Medulla oblongata (tissue), 1 donor: ENCODE data around the gene CYTH1.

ENCODE experiments used
- DNase-seq: peaks from one replicate; pipeline ENCODE4 v3.0.0-alpha.2; 2015; ENCODE audit errors: extremely low spot score

The CYTH1 gene

DNA sequence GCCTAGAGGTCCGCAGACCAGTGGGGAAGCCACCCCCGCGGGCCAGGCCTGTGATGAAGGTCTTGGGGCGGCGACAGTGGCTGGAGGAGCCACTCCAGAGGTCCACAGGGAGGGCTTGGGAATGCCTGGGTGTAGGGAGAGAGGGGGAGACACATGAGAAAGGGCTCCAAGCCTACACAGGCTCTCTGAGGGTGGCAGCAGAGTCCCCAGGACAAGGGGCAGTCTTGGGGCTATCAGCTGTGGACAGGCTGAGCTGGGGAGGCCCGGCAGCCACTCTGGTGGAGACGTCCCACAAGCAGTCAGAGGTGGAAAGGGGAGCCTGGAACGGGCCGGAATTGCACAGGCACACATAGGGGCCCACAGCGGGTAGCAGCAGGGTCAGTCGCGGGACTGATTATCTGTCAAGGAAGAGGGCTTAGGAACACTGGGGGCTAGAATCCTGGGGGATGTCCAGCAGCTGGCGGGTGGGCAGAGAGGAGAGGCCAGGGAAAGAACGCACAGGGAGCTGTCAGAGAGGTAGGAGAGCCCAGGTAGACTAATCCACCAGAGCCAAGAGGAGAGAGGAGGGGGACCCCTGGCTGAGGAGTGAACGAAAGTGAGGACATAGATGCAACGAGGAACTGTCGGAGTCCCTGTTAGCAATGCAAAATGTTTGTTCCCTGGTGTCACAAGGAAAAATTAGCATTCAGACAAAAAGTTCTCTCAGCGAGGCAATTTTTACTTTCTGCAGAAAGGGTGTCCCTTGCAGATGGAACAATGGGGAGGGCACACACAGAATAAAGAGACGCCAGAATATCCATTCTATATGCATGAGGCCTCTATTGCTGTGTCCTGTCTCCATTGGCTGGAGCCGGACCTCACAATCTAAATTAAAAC, 111.0 kb downstream of the CYTH1 start:
- no peak for DNase-seq

DNA sequence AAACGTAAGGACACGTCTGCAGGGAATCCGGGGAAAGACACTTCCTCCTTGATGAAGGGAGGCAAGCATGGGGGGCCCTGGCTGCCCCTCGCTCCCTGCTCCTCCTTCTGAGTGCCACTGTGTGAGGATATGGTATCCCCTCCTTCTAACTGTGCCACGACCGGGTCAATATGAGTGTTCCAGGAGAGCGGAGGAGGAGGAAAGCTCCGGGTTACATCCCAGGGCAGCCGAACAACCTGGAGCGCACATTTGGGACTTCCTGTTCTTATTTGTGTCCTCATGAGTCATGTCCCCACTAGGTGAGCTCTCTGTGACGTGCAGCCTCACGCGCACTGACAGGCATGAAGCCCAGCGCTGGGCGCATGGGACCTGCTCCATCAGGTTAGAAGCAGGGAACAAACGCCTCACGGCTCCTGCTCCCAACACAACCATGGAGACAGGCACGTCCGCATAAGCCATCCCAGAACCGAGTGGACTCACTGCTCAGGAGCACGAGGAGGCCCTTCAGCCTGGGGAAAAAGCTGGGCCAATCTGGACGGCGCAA, 112.0 kb downstream of the CYTH1 start:
- no peak for DNase-seq

DNA sequence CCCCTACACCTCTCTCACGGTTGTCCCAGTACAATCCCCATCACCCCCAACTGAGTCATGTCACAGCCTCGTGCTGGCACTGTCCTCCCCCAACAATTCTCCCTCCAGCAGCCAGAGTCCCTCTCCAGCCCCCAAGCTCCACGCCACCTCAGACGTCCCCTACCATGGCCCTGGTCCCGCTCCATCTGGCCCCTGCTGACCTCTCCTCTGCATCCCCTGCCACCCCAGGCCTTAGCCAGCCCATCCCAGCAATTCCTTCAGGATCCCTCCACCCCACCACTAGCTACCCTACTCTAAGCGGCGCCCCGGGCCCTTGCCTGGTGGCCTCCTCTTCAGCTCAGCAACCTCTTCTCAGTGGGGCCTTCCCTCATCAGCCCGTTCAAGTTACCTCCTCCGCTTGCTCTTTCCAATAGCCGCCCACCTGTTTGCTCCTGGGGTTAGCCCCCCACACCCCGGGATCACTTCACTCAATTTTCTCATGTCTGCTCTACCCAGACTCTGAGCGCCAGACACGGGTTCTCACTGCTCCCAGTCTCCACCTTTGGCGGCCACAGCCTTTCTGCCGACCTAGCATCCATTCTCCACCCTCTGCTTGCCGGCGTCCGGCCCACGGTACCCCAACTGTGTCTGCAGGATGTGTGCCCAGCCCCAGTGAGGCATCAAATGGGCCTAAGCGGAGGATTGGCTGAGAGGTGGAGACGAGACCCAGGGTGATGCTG, 112.7 kb downstream of the CYTH1 start:
- no peak for DNase-seq

DNA sequence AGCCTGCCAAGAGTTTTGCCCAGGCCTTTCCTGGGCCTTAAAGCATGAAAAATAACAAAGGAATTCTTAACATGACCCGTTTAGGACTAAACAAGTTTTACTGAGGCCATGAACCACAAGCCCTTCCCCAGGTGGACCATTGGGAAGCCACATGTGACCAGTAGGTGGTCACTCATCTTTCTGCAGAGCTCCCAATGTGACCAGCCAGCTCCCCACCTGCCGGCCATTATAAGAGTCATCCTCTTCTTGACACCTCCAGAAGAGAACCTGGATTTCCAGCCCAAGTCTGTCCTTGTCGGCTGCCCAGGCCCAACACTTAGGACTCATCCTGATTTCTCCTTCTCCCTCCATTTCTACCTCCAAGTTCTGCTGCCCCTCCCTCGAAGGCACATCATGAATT, 113.2 kb downstream of the CYTH1 start:
- no peak for DNase-seq

DNA sequence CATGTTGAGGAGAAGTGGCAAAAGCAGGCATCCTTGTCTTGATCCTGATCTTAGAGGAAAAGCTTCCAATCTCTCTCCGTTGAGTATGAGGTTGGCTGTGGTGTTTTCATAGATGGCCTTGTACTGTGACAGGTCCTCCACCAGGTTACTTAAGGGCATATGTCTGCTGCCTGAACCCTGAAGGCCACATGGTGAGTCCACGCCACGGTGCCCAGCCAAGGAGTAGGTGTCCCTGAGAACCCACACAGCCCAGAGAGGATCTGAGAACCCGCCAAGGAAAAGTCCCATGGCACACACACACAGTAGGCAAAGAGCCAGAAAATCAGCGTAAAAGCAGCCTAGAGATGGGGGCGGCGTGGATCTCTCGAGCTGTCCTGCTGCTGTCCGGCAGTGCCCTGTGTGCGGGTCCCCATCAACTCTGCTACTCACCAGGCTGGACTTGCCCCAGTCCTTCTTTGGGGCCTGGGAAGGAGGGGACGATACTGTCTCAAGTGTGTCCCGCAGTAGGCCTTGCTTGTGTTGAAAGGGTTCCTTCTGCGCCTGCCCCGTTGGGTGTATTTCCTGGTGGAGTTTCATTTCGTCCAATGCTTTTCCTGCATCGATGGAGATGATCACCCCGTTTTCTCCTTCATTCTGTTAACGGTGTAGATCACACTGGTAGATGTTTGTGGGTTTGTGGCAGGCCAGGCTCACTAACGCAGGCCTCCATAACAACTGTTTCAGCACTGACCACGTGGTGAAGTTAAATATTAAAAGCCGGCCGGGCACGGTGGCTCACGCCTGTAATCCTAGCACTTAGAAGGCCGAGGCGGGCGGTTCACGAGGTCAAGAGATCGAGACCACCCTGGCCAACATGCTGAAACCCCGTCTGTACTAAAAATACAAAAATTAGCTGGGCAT, 114.1 kb downstream of the CYTH1 start:
- no peak for DNase-seq

DNA sequence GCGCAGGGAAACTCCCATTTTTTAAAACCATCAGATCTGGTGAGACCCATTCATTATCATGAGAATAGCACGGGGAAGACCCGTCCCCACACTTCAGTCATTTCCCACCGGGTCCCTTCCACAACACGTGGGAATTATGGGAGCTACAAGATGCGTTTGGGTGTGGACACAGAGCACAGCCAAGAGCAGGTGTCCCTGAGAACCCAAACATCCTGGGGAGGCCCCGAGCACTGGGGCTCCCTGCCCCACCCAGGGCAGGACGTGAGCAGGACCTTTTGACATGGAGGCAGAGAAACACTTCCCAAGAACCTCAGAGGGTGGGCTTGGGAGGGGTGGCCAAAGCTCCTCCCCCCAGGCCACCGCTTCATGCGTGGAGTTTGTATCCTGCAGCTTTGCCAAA, 115.0 kb downstream of the CYTH1 start:
- no peak for DNase-seq

DNA sequence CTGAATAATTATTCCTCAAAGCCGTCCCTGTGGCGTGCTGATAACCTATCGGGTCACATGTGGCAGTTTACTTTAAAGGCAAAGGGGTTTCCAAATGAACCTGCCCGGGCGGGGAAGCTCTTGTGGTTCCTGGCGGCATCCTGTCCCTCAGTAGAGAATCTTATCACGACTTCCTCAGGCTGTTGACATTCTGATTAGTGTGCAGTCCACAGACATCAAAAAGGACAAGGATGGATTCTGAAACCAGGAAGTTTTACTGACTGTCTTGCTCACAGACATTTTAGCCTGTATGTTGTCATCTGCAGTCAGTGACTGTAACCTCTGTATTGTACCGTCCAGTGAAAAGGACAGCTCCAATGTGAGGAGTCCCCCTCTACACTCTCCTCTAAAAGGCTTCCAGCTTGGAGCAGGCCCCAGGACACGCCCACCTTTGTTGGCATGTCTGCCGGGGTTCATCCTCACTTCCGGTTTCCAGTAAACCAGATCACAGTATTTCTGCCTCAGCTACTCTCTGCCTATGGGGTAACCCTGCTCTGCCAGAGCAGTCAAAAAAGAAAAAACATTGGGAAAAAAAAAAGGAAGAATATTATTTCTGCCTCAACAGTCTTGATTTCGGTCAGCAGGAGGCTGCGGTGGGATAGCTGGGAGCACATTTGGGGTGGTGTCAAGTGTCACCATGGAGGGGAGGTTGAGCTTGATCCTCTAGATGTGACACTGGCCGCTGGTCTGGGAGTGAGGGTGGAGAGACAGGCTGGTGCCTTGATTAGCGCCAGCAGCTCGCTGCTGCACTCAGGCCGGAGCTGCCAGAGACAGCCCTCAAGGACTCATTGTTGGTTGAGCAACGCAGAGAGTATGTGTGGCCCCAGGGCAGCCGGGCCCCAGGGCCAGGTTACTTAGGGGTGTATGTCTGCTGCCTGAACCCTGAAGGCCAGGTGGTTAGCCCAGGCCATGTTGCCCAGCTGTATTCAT, 115.8 kb downstream of the CYTH1 start:
- peak; percentile 41 for DNase-seq

DNA sequence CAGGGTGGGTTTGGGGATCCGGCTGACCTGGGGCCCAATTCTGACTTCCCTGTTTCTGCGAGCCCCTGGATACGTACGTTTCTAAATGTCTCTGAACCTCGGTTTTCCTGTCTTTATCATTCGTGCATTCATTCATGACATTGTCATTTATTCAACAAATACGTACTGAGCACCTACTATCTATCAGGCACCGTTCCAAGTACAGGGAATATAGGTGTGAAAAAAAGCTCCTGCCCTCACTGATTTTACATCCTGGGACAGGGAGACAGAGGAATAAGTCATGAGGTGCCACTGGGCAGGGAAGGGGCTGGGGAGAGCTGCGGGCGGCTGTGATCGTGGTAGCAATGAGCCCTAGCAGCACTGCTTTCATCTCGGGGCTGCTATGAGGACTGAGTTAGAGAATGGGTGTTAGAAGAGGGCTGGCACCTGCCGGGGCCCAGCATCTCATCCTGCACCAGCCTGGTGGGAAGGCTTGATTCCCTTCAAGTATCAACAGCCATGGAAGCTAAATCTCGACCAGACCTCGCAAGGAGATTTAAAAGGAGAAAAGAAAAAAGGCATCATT, 116.6 kb downstream of the CYTH1 start:
- DNase-seq: no peak

DNA sequence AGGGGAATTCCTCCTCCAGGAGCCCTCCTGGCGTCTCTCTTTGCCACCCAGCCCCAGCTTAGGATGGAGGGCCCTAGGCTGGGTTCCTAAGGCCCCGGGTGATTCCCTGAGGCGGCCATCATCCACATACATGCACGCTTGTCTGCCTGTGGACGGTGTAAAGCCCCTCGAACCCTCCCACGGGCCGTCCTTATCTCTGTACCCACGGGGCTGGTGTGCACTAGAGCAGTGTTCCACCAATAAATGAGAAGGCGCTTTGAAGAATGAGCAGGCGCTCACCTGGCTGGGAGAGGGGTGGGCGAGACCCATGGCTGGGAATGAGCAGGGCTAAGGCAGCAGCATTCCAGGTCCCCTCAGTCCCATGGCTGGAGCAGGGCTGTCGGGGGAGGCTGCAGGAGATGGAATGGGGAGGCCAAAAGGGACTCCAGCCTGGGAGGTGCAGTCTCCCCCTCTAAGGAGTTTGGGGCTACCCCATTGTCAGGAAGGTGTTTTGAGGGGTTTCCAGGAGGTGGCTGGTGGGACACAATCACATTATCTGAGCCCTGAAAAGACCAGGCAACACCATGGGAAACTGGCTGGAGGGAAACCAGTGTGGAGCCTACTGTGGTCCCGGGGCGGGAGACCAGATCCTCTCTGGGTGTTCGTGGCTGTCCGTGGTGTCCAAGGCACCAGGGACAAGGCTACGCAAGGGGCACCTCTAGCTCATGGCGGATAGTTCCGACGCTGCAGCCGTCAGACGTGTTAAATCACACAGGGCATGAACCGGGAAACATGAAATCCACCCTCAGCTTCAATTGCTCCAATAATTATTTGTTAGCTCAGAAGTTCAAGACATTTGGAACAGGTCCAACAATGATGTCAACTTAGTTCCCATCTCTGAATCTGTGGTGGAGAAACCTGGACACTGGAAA, 117.3 kb downstream of the CYTH1 start:
- no peak for DNase-seq

DNA sequence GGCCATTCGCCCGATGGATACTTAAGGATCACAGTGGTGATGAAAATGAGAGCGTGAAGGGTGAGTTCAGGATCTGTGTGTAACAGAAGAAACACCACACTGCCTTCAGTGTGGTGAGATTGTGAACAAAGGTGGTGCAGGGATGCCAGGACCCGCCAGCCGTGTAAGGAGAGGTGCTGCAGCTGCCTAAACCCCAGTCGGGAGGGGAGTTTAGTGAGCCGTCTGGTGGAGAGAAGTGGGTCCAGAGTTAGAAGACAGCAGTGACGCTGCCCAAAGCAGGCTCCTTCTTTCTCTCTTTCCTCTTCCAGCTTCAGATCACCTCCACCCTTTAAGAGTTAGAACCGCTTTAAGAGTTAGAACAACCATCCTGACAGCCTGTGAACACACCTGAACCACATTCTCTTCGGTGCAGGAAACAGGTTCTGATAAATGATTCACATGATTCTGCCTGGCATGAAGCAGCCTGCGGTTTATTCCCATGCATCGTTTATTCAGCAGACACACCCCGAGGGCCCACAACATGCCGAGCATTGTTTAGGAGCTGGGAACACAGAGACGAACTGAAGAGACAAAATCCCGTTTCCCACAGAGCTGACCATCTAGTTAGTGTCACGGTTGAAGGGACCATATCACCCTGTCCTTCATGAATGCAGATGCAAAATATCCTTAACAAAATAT, 120.8 kb downstream of the CYTH1 start:
- no peak for DNase-seq

DNA sequence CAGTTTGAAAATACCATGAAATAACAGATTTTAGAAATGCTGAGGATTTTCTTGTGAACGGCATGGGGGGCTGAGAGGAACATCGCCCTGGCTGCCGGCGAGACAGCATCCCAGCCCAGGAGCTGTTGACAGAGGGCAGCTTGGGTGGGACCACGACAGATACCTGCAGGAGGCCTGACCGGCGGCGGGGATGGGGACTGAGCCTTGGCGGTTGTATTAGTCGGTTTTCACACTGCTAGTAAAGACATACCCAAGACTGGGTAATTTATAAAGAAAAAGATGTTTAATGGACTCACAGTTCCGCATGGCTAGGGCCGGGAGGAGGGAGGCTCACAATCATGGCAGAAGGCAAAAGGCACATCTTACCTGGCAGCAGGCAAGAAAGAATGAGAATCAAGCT, 122.5 kb downstream of the CYTH1 start:
- no peak for DNase-seq

DNA sequence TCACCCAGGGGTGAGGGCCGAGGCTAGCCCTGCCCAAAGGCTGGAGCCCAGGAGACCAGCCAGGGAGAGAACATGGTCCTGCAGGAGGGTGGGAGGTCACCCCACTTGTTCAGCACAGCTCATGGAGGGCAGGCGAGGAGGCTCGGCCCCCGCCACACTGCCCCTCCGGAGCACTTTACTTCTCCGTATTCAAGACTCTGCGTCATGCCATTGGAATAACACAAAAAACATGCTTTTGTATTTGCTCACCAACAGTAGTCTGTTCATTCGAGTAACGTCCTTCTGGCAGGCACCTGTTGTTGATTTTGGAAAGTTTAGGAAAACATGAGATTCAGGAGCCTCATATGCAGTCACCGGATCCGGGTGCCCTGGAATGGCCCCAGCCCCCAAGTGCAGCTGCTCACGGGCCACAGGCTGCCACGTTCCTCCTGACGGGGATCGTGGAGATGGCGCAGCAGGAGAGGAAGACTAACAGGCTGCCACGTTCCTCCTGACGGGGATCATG, 123.7 kb downstream of the CYTH1 start:
- DNase-seq: no peak

DNA sequence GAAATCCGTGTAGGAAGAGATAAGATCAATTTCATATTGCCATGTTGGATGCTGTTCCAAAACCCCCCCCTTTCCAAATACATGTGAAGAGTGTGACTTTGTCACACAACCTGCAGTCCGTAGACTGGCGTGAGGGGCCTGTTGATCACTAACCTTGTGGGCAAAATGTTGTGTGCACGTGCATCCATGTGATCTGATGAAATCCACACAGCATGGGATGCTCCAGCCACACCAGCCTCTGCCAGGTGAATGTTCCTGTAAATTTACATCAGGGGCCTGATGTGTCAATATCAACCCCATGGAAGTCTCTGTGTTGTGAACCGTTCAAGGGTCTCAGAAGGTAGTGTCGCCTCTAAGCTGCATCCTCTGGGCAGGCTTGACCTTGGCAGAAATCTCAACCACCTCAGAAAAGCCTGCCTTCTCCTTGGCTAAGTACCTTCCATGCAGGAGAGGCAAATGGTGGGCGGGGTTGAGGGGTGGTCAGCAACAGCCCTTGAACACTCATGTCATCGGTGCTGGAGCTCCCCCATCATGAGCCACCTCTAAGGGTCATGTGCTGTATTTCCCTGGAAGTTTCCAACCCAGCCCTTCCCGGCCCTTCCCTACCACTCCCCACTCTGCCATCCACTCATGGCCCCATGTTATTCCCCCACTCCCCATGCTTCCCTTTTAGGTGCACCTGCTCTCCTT, 126.7 kb downstream of the CYTH1 start:
- DNase-seq: no peak

DNA sequence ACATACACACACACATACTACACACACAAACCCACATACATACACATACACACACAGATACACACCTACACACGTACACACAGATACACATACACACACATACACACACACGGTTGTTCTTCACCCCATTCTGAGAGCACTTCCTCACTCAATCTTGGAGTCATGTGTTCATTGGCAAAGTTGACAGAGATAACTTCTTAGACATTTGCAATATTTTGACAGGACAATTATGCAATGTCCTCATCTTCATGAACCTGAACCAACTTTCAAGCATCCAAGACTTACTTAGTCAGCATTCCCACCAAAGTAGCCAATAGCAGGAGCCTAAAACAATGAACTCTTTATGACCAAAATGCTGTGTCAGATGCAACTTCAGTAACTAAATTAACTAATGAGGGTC, 127.7 kb downstream of the CYTH1 start:
- DNase-seq: no peak

DNA sequence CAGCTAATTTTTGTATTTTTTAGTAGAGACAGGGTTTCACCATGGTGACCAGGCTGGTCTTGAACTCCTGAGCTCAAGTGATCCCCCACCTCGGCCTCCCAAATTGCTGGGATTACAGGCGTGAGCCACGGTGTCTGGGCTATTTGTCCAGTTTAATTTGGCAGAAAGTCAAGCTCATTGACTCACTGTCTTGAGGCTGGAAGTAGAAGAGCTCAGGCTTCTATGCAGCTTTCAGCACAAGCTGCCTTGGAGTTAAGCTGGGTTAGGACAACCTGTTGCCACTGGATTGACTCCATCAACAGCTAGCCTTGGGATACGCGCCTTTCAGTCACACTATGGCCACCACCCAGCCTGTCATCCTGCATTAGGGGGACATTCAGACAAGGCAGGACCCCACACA, 128.7 kb downstream of the CYTH1 start:
- DNase-seq: no peak

DNA sequence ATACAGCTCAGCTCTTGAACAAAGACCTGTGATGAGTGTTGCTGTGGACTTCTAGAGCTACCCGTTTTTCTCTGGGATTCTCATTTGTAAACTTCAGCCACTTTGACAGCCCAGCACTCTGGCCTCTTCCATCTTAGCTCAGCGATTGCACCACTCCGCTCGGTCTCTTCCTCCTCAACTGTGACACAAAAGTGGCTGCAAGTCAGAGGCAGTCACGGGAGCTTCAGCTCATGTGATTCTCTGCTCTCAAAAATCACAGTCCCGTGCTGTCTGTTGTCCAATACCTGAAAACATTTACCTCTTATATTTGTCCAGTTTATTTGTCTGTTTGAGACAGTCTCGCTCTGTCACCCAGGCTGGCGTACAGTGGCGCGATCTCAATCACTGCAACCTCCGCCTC, 129.2 kb downstream of the CYTH1 start:
- DNase-seq: no peak

DNA sequence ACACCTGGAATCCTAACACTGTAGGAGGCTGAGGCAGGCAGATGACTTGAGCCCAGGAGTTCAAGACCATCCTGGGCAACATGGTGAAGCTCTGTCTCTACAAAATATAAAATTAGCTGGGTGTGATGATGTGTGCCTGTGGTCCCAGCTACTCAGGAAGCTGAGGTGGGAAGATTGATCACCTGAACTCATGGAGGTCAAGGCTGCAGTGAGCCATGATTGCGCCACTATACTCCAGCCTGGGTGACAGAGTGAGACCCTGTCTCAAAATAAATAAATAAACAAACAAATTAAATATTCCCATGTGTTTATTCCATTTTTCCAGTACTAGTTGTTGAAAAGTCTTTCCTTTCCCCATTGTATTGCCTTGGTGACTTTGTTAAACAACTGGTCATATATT, 130.0 kb downstream of the CYTH1 start:
- no peak for DNase-seq

DNA sequence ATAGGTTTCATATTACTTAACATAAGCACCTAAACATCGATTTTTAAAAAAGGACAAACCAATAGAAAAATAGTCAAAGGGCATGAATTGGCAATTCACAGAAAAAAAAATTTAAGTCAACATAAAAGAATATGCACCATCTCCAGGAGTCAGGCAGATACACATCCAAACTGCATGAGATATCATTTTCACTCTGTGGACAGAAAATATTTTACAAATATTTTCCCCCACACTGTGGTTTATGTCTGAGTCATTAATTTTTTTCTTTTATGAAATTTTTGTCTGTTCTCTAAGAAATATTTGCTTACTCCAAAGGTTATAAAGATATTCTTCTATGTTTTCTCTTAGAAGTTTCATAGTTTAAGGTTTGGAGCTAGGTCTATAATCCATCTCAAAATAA, 130.5 kb downstream of the CYTH1 start:
- DNase-seq: no peak
